IPS DF 19.7 (cell line): ENCODE results near the gene ZFHX3.
"Not testable (repeated sequence)": the region's sequence is repeated elsewhere in the genome, so short reads cannot be mapped to it uniquely, and the experiment has no call there.

Experiments
- DNase-seq: peaks from one replicate; pipeline ENCODE4 v3.0.0-alpha.2; 2013; ENCODE audit warnings: low read depth, low spot score

ZFHX3 gene, protein sequence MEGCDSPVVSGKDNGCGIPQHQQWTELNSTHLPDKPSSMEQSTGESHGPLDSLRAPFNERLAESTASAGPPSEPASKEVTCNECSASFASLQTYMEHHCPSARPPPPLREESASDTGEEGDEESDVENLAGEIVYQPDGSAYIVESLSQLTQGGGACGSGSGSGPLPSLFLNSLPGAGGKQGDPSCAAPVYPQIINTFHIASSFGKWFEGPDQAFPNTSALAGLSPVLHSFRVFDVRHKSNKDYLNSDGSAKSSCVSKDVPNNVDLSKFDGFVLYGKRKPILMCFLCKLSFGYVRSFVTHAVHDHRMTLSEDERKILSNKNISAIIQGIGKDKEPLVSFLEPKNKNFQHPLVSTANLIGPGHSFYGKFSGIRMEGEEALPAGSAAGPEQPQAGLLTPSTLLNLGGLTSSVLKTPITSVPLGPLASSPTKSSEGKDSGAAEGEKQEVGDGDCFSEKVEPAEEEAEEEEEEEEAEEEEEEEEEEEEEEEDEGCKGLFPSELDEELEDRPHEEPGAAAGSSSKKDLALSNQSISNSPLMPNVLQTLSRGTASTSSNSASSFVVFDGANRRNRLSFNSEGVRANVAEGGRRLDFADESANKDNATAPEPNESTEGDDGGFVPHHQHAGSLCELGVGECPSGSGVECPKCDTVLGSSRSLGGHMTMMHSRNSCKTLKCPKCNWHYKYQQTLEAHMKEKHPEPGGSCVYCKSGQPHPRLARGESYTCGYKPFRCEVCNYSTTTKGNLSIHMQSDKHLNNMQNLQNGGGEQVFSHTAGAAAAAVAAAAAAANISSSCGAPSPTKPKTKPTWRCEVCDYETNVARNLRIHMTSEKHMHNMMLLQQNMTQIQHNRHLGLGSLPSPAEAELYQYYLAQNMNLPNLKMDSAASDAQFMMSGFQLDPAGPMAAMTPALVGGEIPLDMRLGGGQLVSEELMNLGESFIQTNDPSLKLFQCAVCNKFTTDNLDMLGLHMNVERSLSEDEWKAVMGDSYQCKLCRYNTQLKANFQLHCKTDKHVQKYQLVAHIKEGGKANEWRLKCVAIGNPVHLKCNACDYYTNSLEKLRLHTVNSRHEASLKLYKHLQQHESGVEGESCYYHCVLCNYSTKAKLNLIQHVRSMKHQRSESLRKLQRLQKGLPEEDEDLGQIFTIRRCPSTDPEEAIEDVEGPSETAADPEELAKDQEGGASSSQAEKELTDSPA (N-terminal part only)

DNA sequence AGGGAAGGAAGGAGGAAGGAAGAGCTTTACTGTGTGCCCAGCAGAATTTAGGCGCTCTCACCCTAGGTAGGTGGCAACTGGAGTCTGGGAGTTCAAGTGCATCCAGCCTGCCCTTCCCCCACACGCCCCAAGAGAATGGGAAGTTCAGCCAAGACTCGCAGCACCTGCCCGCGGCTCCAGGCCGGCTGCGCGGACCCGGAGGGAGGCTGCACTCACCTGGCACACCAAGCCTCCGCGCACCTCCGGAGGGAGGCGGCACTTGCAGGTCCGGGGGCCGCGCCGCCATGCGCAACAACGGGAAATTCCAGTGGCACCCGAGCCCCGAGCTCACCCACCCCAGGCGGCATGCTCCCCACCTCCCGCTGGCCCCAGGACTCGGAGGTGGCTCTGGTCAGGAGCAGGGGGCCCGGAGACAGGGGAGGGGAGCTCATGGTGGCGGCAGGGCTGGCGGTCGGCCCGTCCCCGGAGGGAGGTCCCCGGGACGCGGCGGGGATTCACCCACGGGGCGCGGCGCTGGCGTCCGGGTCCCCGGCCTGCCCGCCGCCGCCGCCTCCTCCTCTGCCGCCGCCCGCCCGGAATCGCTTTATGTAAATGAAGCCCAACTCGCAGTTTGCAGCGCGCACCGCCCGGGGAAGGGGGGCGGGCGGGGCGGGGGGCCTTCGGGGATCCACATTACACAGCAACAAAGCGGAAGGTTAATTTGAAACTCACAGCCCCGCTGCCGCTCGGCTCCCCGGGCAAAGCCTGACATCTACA is at the start of gene ZFHX3:
Gene ZFHX3, minus strand, starts transcription at position 593 of the 756 bp plus-strand sequence. CDS start 87,983 bp downstream, outside the sequence.
- no peak for DNase-seq

DNA sequence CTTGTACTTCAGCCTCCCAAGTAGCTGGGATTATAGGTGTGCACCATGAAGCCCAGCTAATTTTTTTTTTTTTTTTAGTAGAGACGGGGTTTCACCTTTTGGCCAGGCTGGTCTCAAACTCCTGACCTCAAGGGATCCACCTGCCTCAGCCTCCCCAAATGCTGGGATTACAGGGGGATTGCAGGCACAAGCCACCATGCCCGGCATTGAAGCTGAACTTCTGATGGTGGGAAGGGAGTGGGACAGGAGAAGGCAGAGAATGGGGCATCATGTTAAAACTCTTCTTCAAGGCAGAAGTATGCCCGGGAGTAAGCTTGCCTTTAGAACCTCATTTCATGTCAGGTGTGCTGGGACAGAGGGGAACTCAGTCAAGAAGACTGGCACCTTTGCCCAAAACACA is 48.6 kb upstream of the ZFHX3 start:
- DNase-seq: no peak

DNA sequence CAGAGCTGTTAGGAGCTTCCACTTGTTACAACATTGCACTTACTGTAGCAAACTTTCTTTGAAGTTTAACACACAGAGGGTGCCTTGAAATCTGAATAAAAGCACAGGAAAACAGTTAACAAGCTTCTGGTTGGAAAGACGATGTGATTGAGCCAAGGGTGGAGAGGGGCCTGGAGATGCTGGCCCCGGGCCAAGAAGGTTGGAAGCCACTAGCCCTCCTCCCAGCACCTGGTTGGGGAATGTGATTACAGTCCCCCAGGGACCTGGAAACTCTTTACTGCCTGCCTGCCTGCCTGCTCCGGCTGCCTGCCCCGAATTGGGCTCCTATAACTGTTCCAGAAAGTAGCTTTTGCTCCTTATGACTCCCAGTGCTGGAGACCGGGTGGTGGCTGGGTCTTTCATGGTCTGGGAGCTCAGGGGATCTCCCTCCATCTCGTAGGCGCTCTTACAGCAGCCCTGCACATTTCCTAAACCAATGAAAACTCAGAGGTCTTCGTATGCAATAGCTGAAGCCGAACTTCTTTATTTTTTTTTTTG is 48.0 kb upstream of the ZFHX3 start:
- no peak for DNase-seq

DNA sequence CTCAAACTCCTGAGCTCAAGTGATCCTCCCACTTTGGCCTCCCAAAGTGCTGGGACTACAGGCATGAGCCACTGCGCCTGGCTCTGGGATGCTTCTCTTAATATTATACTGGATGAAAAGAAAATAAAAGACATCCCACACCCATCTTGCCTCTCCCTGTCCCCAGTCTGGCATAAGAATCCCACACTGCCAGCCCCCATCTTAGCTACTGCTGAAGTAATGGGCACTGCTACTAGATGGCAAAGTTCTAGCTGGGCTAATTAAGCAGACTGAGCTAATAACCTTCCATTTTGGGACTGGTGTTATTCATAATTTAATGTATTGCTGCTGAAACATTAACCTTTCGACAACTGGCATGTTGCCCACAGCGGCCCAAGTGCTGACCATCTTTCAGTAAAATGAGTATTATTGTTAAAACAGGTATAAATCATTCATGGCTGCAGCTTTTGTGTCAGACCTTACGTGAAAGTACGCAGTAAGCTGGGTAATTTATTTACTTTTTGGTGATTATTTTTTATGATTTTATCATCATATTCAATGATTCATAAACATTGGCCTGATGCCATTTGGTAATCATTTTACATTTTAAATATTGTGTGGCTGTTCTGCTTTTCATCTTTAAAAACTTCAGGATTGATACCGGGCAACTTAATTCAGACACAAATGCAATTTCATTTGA is 47.4 kb upstream of the ZFHX3 start:
- no peak for DNase-seq

DNA sequence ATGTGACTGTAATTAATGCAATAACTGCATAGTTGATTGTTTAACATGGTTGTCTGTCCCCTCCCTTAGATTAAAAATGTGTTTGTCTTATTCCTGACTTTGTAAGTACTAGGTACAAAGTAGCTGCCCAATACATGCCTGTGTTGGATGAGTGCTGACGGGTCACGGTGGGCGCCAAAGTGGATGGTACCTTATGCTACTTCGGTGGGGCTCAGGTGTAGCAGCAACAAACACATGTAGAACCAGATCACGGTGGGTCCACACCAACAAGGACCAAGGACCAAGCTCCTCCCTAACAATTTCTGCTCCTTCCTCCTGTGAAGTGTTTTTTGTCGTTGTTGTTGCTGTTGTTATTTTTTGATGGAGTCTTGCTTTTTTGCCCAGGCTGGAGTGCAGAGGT is 46.4 kb upstream of the ZFHX3 start:
- DNase-seq: no peak

DNA sequence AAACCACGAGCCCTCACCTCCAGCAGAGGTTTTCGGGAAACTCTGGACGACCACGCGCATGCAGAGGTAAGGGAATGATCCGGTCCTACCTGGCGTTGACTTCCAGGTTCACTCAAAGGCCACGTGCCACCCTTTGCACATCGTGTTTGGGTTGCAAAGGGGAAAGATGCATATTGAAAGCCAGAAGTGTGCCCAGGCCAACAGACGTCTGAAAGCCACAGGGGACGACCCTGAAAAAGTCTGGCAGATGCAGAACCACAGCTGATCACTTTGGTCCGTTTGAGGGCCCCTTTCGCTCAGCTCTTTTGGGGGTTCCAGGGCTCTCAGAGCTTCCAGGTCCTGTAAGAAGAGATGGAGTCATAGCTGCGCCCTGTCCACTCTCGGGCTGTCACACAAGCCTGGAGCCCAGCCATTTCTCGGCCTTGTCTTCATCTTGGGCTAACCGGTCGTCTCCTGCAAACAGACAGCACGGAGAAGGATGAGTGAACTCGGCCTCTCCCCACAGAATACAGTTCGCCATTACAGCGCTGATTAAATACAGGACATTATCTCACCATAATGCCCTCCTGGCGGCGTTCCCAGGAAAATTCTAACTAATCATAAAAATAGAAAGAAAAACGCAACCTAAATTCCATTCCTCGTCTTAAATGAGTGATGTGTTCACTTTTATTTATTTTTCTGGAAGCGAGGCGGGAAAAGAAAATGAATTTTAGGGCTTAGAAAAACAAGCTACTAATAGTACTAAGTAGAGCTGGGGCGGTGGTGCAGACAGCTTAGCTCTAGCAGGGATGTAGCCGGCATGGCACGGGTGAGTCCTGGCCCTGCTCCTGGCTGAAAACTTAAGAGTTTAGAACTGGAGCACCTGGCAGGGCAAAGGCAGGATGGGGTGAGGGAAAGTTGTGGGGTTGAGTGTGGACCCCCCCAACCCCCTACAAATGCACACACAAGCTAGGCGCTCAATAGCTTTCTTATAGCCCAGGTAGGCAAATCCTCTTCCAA is 45.5 kb upstream of the ZFHX3 start:
- DNase-seq: no peak

DNA sequence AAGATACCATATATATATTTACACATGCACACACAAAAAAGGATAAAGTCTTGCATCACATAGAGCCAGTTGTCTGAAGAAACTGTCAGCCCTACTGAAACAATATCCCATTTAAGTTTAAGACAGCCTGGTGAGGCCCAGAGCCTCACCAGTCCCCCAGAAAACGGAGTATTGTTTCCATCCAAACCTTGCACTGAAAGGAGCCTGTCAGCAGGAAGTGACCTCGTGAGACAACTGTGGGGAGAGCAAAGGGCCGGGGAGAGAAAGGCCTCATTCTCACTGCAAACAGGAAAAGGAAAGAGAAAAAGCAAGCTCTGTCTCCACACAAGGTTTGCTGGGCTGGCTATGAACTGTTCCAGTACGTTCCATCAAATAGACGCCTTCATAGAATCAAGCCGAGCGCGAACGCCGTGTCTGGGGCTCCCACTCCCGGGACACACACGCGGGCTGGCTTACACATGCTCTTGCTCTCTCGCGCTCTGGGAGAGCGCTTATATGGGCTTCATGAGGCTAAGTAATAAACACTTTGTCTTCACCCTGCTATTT is 44.4 kb upstream of the ZFHX3 start:
- no peak for DNase-seq

DNA sequence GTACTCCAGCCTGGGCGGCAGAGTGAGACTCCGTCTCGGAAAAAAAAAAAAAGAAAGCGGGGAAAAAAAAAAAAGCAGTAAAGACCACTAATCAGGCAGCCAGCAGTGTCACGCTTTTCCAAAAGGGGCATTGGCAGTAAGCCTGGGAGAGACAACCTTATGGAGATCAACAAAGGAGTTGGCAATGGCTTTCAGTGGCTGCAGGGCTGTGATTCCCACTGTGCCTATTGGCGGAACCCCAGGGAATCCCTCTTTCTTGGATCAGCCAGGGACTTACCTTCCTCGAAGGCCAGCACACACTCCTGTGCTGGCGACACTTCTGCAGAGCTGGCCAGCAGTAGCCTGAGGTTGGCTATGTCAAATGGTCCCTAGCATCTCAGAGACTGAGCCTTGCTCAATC is 43.2 kb upstream of the ZFHX3 start:
- no peak for DNase-seq

DNA sequence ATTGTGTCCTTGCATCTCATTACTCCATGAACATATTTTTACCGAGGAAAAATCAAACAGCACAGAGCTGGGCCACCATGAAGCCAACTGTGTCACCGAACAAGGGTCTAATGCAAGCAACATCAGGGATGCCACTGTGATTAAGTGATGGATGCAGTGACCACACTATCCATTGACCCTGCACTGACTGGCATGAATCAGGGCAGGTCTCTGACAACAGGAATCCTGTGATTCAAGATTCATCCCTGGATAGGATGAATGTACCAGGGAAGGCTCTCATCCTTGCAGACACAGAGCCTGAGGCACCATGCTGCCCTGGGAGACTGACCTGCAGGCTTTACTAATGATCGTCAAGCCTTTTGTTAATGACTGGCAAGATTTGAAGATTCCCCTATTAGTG is 41.5 kb upstream of the ZFHX3 start:
- DNase-seq: no peak

DNA sequence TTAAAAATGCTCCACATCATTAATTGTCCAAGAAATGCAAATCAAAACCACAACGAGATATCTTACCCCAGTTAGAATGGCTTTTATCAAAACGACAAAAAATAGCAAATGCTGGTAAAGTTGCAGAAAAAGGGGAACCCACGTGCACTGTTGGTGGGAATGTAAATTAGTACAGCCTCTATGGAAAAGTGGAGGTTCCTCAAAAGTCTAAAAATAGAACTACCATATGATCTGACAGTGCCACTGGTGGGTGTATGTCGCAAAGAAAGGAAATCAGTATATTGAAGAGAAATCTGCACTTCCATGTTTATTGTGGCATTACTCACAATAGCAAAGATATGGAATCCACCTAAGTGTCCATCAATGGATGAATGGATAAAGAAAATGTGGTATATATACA is 38.2 kb upstream of the ZFHX3 start:
- no peak for DNase-seq

DNA sequence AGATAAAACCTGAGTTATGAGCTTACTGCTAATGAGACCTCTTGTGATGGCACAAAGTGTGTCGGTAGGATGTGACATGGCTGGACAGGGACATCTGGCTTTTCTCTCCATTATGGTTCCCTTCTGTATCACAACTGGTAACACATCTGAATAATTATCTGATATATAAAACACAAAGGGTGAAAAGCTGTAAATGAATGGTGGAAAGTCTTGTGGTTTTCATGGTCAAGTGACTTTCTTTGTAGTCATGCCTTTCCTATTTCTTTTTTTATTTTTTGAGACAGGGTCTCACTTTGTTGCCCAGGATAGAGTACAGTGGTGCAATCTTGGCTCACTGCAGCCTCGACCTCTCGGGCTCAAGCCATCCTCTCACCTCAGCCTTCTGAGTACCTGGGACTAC is 35.3 kb upstream of the ZFHX3 start:
- DNase-seq: no peak

DNA sequence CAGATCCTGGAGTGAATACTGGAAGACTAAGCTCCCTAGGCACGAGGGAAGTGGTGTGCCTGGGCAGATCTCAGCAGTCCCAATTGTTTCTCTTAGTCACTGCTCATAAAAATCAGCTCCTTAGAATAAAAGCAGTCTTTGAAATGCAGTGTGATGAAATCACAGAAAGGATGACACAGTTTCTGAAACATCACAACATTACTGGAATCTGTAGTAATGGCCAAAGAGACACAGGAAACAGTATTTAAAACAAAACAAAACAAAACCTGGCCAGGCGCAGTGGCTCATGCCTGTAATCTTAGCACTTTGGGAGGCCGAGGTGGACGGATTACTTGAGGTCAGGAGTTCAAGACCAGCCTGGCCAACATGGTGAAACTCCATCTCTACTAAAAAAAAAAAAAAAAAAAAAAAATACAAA is 34.7 kb upstream of the ZFHX3 start:
- DNase-seq: not testable (repeated sequence)

DNA sequence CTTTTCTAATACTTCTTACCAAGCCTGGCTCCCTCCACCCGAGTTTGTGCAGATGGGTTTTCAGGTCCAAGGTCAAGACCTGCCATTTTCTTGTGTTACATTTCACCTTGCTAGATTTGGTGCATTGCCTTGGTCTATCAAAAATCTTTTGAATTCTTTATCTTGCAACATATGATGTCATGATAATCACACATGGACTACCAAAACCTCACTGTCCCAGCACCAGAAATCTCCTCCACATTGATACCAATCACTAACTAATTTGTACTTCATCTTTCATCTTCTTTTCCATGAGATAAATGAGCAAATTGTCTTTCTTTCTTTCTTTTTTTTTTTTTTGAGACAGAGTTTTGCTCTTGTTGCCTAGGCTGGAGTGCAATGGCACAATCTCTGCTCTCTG is 33.0 kb upstream of the ZFHX3 start:
- DNase-seq: no peak

DNA sequence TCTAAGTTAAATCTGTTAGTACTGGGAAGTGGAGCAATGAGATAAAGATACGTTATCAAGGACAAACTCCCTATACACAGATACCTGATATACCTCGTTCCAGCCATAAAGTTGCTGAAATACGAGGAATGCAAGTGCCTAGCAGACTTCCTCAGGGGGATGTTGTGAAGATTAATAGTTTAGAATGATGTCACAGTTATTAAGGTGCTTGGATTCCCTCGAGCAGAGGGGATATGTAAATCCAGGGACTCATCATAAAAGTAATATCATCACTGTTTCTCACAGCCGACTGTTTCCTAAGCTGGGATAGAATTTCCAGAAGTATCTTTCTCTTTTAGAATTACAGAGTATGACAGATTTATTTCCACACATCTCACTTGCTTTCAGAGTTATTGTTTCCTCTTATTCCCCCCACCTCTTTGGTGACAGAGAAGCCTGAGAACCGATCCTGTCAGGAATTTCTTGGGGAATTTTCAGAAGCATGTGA is 28.4 kb upstream of the ZFHX3 start:
- no peak for DNase-seq

DNA sequence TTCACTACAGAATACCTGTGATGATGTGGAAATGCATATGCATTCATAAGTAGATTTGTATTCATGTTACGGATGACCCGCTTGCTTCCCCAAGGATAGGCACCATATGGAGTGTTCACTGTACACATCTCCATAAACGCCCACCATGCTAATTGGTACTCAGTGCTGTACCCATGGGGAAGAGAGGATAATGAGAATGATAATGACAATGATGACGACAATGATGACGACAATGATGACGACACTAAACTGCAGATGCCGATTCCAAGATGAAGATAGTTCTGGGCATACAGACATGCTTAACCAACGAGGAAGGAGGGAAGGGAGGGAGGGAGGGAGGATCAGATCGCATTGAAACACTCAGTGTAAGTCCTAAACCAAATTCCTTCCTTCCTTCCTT is 26.5 kb upstream of the ZFHX3 start:
- DNase-seq: no peak

DNA sequence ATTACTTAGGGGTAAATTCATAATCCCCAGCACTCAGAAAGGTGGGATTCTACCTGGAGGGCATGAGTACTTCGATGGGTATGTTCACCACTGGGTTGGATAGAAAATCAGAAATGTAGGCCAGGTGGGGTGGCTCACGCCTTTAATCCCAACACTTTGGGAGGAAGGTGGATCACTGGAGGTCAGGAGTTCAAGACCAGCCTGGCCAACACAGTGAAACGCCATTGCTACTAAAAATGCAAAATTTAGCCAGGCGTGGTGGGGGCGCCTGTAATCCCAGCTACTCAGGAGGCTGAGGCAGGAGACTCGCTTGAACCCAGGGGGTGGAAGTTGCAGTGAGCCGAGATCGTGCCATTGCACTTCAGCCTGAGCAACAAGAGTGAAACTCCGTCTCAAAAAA is 24.1 kb upstream of the ZFHX3 start:
- not testable (repeated sequence) for DNase-seq

DNA sequence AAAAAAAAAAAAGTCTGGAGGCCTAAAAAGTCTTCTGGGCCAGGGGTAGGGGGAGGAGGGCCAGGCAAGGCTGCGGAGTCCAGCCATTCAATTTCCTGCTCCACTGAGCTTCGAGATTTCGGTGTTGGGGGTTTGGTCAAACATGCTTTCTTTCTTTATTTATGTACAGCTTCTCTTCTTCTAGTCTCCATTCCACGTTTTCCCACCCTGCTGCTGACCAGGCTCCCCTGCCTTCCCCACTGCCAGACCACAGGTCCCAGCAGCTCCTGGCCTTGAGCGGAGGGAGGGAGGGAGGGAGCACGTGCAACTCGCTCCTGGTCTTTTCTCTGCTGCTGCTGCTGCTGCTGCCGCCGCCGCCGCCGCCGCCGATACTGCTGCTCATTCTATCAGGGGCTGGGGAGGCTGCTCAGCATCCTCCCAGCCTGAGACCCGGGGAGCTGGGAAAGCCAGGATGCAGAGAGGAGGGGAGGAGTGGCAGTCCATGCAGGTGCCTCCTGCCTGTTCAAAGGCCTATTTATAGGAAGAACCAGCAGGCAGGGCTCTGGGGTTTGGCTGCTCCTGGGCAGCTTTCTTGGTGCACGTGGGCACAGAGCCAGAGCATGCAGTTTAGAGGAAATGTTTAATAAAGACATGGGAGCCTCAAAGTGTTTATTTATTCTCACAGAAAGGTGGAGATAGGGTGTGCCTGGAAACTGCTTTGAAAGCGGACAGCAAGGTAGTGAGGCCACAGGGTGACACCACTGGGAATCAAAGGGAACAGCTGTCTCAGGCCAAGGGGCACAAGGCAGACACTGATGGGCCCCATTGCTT is 23.4 kb upstream of the ZFHX3 start:
- DNase-seq: no peak
